GM10248 (cell line): ENCODE measurements around the gene DUSP6.

Source experiments
- CTCF ChIA-PET: fragments of 300-600 bp; sonication (Branson Sonifier 250); formaldehyde crosslinking; extraction: SDS; loops from one replicate; lab custom pipeline; 2021; ENCODE audit warnings: antibody characterized with exemption; lab: Yijun Ruan, JAX
- POLR2A ChIA-PET: fragments of 350-650 bp; sonication (Branson Sonifier 250); formaldehyde crosslinking; extraction: SDS; loops from one replicate; lab custom pipeline; 2020; ENCODE audit warnings: antibody characterized with exemption; lab: Yijun Ruan, JAX
- DNase-seq: peaks from one replicate; pipeline ENCODE4 v3.0.0; 2012; ENCODE audit errors: extremely low spot score
- TF ChIP-seq, protein P1 (sequence below): IDR thresholded peaks from 2 replicates; pipeline ENCODE4 v1.5.1; 2012; ENCODE audit warnings: mild to moderate bottlenecking, low read depth; ENCODE audit errors: extremely low read depth, missing control alignments, control extremely low read depth

DUSP6 gene

DNA sequence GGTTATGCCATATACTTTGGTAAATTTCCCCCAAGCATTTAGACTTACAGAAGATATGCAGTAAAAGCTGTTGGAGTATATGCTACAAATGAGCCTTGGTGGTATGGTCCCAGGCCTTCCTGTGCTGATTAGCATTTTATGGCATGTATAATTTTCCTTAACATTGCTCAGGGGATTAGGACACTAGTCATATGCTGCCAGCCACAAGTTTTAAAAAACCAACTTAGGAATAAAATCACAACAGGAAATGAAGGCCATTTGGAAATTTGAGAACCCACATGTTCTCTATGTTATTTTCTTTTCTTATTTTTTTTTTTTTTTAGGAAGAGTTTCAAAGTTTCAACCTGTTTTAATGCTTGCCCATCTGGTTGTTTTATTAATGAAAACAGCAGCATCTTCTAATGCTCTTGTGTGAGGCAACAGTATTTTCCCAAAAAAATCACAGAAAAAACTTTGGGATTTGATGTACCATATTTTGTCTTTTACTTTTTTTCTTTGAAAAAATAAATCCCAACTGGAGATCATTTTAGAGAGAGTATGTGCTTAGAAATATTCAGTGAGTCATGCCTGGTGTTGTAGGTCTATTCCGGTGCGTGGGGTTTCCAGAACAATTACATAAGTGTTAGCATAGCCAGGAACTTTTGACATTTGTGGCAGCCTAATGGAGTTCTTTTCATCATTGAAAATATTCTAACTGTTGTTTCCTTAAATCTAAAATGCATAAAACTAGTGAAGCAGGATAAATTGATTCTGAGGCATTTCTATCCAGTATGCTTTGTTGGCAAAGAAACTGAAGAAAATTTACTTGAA is 21.7 kb upstream of the DUSP6 start:
- TF ChIP-seq, protein P1, sequence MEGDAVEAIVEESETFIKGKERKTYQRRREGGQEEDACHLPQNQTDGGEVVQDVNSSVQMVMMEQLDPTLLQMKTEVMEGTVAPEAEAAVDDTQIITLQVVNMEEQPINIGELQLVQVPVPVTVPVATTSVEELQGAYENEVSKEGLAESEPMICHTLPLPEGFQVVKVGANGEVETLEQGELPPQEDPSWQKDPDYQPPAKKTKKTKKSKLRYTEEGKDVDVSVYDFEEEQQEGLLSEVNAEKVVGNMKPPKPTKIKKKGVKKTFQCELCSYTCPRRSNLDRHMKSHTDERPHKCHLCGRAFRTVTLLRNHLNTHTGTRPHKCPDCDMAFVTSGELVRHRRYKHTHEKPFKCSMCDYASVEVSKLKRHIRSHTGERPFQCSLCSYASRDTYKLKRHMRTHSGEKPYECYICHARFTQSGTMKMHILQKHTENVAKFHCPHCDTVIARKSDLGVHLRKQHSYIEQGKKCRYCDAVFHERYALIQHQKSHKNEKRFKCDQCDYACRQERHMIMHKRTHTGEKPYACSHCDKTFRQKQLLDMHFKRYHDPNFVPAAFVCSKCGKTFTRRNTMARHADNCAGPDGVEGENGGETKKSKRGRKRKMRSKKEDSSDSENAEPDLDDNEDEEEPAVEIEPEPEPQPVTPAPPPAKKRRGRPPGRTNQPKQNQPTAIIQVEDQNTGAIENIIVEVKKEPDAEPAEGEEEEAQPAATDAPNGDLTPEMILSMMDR, result no peak

DNA sequence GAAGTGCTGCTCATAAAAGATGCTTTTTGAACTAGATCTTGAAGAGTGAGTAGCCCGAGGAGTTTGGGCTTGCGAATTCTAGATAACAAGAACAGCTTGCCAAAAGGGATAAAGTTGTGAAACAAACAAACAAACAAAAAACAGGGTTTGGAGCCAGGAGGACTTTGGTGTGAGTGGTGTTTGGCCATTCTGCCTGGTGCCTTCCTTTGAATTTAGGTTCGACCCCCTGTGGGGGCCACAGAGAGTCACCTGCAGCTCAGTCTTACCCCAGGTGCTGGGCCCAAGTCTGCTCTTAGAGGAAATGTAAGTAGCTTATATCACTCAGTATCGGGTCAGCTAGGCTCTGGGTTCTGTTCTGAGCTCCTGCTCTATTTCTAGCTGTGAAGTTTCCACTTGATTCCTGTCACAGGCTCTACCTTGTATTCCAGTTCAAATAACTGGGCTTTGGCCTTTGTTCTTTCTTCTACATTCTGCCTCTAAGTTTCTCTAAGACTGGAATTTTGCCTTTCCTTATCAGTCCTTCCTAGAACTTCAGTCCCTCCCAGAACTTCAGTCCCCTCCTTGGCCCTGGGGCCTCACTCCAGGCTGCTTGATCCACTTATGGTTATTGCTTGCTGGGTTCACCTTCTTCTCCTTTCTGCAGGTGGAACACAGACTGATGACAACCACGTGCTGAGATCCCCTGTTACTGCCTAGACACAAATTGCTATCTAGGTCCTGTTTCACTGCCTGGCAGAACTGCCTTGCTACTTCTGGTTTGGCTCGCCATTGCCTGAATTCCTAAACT is 20.5 kb upstream of the DUSP6 start:
- POLR2A ChIA-PET, result no interaction called here

More for the DNA sequence above, 21.7 kb upstream of the DUSP6 start:
- ChIA-PET POLR2A (no interaction called here), CTCF (no interaction called here)
- DNase-seq, result no peak

DNA sequence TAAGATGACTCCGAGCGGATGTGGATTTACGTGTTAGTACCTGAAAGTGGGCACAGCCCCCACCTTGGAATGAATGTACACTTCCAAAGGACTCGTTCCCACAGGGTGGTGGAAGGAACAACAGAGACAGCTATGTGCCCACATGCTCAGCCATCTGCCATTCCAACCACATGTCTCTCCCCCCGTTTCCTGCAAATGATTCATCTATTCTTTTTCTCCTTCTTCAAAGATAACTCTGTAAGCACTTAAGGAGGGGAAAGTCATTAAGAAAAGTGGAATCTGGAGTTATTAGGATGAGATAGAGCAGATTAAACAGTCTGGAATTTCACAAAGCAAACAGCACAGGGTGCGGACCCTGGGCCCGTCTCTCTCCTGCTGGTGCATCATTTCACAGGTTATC is 18.5 kb upstream of the DUSP6 start:
- CTCF ChIA-PET, result no interaction called here
- no peak for DNase-seq
- POLR2A ChIA-PET, result no interaction called here
- TF ChIP-seq, protein P1, result no peak

More for the DNA sequence above, 20.5 kb upstream of the DUSP6 start:
- TF ChIP-seq, protein P1, result no peak
- CTCF ChIA-PET, result interaction anchor here (1.2 to 1.3 kb wide), 2 partner anchors 21 to 55 kb away, joined by 3 read pairs; no protein-coding TSS in a partner anchor
- no peak for DNase-seq

DNA sequence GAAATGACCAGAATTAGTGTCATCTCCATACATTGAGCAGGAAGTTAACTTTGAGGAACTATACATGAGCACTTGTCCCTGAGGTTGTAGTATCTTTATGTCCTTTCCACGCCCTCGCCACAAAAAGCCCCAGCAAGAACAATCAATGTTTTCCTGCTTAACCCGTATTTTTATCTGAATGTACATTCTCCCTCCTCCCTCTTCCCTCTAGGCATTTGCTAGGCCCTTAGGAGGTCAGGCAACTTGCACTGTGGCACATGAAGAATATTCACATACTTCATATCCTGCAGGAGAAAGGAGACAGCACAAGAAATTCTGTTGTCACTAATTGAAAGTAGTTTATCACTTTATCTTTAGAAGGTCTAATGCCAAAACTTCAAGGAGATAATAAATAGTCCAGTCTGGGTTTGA is 18.1 kb upstream of the DUSP6 start:
- DNase-seq, result no peak
- TF ChIP-seq, protein P1, result no peak
- ChIA-PET CTCF (no interaction called here), POLR2A (no interaction called here)

DNA sequence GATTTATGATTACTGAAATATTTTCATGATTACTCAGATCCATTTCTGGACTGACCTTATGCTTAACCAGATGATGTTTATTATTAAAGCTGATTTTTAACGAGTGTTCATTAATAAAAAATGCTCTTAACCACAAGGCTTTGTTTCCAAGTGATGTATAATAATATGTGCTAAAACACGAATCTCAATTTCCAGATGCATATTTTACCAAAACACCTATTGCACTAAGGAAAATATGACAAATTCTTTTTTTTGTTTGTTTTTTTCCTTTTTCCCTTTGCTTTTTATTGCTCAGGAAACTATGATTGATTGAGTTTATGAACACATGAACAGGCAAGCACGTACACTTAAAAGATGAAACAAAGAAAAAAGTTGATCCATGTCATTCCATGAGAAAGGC is 16.9 kb upstream of the DUSP6 start:
- no peak for DNase-seq
- ChIA-PET CTCF (no interaction called here), POLR2A (no interaction called here)
- TF ChIP-seq, protein P1, result no peak

DNA sequence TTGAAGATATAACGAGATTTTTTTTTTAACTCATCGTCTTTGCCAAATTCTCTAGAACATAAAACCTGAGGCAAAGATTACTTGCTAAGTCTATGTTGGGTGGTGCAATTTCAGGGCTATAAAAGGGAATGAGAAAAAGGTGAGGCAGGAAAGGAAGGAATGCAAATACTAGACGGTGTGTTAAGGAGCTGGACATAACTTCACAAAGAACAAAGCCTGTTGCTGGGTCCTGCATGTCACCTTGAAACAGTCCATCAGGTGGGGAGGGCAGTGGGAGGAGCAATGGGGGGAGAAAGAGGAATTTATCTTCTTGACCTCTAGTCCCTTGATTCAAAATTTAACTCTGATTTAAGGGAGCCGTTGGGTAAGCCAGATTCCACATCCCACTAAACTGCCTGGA is 16.1 kb upstream of the DUSP6 start:
- no peak for DNase-seq
- TF ChIP-seq, protein P1, result no peak
- POLR2A ChIA-PET, result no interaction called here
- CTCF ChIA-PET, result no interaction called here
